ENCODE data around the gene MRPL14. TPM values are rescaled to one million over a fixed set of nuclear protein-coding genes. Genes with fewer than 3 reads are reported as not detected.

The MRPL14 gene
- total RNA-seq, 4 donors from 2014 or later, result 45.7 to 74.3 (median 52.0) TPM

DNA sequence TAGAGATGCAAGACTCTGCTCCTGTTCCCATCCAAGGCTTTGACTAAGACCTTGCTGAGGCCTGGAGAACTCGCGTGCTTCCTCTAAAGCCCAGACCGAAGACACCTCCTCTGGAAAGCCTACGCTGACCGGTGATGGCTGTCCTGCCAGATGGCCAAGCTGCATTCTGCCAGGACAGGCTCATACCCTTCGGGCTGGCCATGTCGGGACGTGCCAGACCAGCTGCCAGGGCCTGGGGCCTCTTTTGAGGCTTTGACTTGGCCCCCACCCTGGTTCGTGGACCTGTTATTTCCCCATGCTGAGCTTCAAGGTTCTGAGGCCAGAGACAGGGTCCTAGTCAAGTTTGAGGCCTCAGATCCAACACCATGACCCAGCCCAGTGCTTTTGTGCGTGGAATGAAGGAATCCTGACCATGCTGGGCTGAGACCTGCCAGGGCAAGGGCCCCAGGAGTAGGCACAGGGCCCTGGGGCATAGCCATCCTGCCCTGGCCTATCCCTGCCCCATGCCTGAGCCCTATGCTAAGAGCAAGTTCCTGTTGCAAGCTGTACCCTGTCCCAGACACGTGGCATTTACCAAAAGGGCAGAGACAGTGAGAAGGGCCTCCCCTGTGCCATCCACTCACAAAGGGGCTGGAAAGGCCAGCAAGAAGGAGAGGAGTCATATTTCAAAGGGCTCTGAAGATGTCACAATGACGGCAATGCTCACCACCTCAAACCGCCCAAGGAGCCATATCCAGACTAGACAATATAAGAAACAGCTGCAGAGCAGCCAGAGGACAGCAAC, 42.8 kb downstream of the MRPL14 start:
- H3K4me3 ChIP-seq (ENCODE audit: low read depth, poor library complexity, severe bottlenecking), result no peak overlapping the region
- WGBS, 2 donors, result 67 to 91% methylated on average over 10 to 12 of the region's 13 CpGs
- peak in 1 of 2 donors; percentile 64 for DNase-seq (ENCODE audit: low spot score in 2 of 2)
- TF ChIP-seq, protein P1, sequence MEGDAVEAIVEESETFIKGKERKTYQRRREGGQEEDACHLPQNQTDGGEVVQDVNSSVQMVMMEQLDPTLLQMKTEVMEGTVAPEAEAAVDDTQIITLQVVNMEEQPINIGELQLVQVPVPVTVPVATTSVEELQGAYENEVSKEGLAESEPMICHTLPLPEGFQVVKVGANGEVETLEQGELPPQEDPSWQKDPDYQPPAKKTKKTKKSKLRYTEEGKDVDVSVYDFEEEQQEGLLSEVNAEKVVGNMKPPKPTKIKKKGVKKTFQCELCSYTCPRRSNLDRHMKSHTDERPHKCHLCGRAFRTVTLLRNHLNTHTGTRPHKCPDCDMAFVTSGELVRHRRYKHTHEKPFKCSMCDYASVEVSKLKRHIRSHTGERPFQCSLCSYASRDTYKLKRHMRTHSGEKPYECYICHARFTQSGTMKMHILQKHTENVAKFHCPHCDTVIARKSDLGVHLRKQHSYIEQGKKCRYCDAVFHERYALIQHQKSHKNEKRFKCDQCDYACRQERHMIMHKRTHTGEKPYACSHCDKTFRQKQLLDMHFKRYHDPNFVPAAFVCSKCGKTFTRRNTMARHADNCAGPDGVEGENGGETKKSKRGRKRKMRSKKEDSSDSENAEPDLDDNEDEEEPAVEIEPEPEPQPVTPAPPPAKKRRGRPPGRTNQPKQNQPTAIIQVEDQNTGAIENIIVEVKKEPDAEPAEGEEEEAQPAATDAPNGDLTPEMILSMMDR (IDR thresholded peaks at IDR 0.05), result no peak
- intact Hi-C loops (cut with DNase I; ENCODE audit: low total_unique reads), result no loop called here

DNA sequence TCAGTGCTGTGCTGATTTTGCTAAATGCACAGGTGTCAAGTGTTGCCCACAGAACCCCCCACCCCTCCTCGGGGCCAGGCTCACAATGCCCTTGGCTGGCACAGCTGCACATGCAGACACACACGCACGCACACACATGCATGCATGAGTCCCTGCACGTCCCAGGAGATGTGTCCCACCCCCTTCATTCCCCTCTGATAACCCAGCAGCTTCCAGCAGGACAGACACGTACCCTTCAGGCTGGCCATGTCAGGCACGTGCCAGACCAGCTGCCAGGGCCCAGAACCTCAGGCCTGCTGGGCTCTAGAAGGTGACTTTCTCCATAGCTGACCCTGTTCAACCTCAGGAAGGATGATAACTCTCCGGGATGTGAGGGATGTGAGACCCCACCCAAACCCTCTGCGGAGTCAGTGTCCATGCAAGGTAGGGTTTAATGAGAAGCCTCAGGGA, 44.4 kb downstream of the MRPL14 start:
- intact Hi-C loops (cut with DNase I; ENCODE audit: low total_unique reads), result no loop called here
- peak in 1 of 2 donors; percentile 72 for DNase-seq (ENCODE audit: low spot score in 2 of 2)
- WGBS, 2 donors, result 52 to 55% methylated on average over 8 of the region's 8 CpGs
- TF ChIP-seq, protein P1 (IDR thresholded peaks at IDR 0.05), result no peak
- TF ChIP-seq POLR2A (IDR thresholded peaks at IDR 0.05), result no peak
- H3K4me3 ChIP-seq (ENCODE audit: low read depth, poor library complexity, severe bottlenecking), result no peak overlapping the region

DNA sequence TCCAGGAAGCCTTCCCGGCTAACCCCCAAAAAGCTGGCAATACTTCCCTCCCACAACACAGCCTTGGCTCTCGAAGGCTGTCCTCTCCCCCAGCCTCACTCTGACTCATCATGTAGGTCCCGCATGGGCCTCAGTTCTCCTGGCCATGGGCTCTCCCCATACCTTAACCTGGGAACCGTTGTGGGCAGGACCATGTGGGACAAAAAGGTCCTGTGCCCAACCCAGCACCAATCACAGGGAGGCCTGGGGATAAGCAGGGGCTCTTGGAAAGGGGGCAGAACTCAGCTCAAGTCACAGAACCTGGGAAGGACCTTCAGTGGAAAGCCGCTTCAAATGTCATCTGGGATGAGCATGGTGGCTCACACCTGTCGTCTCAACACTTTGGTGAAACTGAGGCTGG, 45.5 kb downstream of the MRPL14 start:
- 90 to 91% methylated on average over 6 of the region's 6 CpGs for WGBS, 2 donors
- intact Hi-C loops (cut with DNase I; ENCODE audit: low total_unique reads), result no loop called here
- DNase-seq (ENCODE audit: low spot score in 2 of 2), result peak in 1 of 2 donors; percentile 81
- TF ChIP-seq, protein P1 (IDR thresholded peaks at IDR 0.05), result no peak
- TF ChIP-seq POLR2A (IDR thresholded peaks at IDR 0.05), result no peak
- H3K4me3 ChIP-seq (ENCODE audit: low read depth, poor library complexity, severe bottlenecking), result no peak overlapping the region

DNA sequence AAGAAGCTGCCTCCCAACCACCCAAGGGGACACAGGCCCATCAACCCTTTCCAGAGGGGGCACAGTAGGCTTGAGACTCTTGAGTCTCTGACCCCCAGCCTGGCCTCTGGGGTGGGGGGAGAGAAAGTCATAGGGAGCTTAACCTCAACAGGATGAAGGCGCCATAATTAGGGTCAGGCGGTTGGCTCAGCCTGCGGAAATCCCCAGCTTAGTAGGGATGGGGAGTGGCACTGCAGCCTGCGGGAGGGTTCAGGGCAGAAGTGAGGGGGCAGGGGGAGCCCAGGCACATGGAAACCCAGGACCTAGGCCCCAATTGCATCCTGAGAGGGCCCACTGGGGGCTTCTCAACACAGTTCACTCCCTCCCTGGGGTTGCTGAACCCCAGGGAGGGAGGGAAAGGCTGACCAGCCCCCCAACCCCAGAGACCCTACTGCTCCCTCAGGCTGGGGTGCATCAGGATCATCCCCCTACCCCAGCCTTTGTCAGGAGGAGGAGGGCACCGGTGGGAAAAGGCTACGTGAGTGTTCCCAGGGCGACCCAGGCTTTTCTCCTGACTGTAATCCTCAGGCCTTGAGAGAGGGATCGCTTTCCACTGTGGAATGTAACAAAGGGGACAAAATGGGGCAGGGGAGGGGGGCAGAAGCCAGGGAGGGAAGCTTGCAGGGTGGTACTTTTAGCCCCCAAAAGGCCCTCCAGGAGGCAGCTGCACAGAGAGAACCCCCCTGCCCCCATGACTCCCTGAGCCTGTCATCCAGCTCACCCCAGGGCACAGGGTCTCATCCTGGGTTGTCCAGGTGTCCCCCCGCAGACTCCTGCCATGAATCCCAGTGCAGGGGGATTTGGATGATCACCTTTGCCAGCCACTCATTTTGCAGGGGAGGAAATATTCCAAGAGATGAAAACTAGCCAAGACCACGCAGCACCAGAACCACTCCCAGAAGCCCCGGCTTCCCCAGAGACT, 46.4 kb downstream of the MRPL14 start:
- intact Hi-C loops (cut with DNase I; ENCODE audit: low total_unique reads), result no loop called here
- TF ChIP-seq POLR2A (IDR thresholded peaks at IDR 0.05), result no peak
- TF ChIP-seq, protein P1 (IDR thresholded peaks at IDR 0.05), result no peak
- DNase-seq (ENCODE audit: low spot score in 2 of 2), result peak in 1 of 2 donors; percentile 80
- WGBS, 2 donors, result 74 to 78% methylated on average over 11 of the region's 11 CpGs
- H3K4me3 ChIP-seq (ENCODE audit: low read depth, poor library complexity, severe bottlenecking), result no peak overlapping the region

DNA sequence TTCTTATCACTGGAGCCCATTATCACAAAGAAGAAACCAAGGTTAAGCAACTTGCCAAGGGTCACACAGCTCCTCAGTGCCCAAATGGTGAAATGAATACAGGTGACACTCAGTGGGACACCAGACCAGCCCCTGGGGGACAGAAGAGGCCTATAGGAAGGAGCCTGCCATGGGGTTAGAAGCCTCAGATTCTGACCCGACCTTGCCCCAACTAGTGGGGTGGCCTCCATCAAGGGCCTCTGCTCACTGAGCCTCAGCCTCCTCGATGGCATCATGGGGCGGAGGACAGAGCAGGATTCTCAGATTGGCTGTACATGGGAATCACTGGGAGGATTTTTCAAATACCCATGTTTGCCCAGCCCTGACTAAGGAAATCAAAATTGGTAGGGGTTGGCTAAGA, 47.6 kb downstream of the MRPL14 start:
- DNase-seq (ENCODE audit: low spot score in 2 of 2), result no peak
- no peak for TF ChIP-seq POLR2A (IDR thresholded peaks at IDR 0.05)
- TF ChIP-seq, protein P1 (IDR thresholded peaks at IDR 0.05), result no peak
- 92% methylated on average over 3 of the region's 3 CpGs for WGBS, 2 donors
- intact Hi-C loops (cut with DNase I; ENCODE audit: low total_unique reads), result loop anchor here (5.0 kb wide), 2 partner anchors 357 to 412 kb away; no protein-coding TSS in a partner anchor
- no peak overlapping the region for H3K4me3 ChIP-seq (ENCODE audit: low read depth, poor library complexity, severe bottlenecking)
